Iris pigment epithelial cell (primary cell): Measurements from ENCODE around the gene FREM2.

ENCODE experiments used
- DNase-seq: peaks from one replicate; pipeline ENCODE4 v3.0.0-alpha.2; 2011; ENCODE audit warnings: low read depth

The FREM2 gene

DNA sequence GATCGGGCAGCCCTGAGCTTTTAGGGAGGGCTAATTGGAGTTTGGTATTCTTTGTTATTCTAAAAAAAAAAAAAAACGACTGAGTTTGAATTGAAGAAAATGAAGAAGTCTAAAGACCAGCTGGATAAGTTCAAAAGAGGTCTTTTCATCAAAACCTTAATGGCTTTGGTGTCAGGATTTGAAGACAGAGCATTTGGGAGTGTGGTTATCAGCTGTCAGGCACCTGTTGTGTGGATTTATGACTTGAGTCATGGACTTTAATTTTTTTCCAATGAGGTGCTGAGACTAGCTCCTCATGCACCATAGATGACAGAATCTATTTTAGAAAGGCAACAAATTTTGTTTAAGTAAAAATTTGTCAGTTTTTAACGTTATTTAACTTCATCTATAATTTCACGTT lies 72.5 kb downstream of the FREM2 start:
- DNase-seq: no peak

DNA sequence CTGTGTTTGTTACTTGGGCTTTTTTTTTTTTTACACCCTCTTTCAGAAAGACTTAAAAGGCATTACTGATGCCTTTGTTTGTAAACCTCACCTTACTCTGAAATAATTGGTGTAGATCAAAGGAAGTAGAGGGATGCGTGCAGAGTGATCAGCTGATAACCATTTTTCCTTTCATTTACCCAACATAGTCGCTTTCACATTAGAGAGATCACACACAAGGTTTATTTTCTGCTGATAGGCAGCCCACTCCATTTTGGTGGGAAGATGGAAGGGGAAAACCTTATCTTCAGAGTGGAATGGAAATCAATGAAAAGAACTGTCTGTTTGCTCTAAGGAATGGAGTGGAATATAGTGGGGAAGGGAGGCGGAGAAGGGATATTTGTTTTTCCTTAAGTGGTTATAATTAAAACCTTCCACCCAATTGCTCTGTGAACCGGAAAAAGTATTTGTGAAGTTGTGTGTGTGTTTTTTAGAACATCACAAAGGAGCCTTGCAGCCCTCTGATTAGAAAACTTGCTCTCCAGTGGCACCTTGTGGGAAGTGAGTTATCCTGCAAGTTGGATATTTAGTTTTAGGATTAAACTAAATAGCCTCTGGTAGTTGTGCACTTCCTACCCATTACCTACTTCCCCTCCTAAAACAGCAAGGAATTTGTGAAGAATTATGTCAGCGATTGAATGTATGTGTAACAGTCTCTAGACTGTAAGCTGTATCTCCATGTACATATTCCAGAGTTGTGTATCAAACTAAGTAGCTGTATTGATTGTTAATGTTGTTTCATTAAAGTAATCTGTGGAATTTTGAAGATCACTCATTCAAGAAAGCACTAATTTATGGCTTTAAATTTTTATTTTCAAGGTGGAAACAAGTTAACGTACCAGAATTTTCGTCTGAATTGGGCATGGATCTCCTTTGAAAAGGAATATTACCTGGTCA lies 76.8 kb downstream of the FREM2 start:
- DNase-seq: peak; percentile 49

DNA sequence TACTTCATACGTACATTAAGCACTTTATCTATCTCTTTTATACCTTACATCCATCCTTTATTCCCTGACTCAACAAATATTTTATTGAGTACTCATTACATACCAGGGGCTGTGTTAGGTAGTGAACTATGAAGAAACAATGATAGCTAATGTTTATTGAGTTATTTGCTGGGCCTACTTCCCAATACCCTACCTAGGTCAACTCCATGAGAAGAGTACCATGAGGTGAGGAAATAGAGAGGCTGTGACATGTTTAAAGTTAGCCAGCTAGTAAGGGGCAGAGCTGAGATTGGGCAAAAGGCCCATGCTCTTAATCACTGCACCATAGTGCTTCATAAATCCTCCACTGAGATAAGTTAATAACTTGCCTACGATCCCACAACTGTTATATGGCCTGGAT lies 79.9 kb downstream of the FREM2 start:
- DNase-seq: no peak

DNA sequence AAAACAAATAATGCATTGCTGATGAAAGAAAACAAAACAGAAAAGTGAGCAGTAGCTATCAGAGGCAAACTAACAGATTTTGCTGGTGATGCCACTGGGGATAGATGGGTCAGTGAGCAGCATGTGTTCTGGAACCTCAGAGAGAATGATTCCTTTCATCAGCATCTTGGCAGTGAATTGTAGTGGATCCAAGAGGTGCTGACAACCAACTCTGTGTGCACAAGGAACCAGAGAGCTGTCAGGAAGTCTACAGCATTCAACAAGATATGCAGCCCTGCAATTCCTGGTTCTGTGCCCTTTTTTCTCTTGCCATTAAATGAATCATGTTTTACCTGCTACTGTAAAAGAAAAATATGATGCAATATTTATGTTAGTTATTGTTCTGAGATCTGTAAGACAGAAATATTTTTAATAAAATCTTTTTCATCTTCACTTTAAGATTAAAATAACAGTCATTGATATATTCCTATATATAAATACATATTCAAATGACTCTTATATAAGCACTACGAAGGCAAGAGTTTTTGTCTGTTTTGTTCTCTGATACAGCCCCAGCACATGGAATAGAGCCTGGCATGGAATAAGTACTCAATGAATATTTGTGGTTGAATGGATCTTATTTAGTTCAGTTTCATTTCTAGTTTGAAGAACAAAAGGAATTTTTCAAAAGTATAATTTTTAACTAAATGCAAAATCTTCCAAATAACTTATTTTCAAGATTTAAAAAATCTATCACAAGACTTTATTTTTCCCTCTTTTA lies 80.8 kb downstream of the FREM2 start:
- no peak for DNase-seq

DNA sequence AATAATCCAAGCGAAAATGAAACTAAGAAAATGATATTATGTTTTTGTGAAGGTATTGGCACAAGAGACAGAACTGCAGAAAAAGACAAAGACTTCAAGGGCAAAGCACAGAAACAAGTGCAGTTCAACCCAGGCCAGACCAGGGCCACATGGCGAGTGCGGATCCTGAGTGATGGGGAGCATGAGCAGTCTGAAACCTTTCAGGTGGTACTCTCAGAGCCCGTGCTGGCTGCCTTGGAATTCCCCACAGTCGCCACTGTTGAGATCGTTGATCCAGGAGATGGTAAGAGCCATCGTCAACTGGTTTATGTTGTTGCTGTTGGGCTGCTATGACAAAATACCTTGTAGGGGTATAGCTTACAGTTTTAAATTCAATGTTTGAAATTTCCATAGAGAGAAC lies 82.6 kb downstream of the FREM2 start:
- no peak for DNase-seq

DNA sequence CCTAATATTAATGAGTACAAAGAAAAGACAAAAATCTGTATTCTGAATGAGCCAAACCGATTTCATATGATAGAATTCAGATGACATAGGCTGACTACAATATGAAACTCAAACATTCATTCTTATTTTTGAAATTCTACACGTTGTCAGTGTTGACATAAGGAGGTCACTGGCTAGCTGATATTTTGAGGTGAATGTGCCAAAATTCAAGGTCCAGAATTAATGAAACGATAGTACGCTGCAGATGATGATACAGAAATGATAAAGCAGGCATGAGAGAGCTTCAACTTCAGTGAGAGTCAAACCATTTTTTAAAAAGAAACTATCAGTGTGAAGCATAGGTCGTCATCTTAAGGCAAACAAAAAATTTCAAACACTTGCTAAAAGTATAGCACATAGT lies 88.2 kb downstream of the FREM2 start:
- DNase-seq: no peak

DNA sequence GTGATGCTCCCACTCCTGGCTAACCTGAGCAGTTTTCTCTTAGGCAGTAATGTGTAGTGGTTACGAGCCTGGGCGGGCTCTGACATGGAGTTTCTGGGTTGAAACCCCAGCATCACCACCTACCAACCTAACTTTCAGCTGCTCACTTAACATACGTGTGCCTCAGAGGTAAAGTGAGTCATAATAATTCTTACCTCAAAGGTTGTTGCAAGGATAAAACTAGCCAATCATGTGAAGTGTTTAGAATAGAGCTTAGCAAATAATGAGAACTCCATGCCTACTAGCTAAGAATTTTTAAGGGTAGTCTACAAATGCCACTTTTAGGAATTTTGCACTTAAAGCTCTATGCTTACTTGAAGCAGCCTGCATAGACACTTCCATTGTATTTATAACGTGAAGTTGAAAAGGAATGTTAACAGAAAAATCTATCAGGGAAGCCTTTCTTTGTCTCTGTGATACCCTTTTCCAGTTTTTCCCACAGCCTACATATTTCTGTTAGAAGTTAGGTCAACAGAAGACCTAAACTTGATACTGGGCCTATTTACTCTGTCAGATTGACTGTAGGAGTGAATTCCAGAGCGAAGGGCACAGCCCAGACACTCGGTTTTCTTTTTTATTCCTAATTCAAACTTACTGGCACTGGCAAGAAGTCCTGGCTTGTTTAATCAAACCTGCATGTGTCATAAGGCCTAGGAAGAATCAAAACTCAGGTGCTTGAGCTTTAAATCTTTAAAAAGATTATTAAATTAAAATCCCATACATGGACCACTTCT lies 90.7 kb downstream of the FREM2 start:
- DNase-seq: no peak

DNA sequence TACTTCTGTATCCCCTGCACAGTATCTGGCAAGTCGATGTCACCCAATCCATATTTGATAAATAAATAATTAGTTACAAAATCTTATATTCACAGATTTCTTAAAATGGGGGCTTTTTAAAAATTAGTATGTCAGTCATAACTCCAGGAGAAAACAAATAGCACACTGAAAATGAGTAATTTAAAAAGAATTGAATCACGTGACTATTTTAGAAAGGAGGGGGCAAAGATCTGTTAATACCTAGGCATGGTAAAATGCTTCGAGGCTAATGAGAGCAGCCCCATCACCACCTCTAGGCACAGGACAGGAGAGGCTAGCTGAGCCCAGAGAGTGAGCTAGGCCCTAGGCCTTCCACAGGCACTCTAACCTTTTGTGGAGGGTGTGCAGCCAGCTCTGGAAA lies 94.7 kb downstream of the FREM2 start:
- no peak for DNase-seq

DNA sequence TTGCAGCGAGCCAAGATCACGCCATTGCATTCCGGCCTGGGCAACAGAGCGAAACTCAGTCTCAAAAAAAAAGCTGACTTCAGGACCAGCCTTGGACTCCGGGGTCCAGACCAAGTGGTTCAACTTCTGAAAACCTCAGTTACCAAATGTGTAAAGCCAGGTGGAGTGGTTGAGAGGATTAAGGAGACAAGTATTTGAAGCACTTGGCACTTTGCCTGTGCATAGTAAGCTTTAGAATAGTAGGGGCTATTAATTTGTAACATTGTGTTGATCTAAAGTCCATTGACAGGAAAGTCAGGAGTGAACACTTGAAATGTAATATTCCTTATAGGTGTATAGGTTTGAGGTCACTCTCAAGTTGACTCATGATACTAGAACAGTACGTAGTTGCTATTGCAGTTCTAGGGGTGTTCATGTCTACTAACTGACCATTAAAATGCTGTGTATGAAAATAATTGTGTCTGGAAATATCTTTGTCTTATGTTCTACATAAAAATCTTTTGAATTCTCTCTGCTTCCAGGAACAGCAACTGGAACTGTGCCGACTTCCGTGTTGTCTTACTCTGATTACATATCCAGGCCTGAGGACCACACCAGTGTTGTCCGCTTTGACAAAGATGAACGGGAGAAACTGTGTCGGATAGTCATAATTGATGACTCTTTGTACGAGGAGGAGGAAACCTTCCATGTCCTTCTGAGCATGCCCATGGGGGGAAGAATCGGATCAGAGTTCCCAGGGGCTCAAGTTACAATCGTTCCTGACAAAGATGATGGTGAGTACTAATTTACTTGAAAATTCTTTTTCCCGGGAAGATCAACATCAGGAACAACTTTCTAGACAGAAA lies 97.4 kb downstream of the FREM2 start:
- DNase-seq: no peak

DNA sequence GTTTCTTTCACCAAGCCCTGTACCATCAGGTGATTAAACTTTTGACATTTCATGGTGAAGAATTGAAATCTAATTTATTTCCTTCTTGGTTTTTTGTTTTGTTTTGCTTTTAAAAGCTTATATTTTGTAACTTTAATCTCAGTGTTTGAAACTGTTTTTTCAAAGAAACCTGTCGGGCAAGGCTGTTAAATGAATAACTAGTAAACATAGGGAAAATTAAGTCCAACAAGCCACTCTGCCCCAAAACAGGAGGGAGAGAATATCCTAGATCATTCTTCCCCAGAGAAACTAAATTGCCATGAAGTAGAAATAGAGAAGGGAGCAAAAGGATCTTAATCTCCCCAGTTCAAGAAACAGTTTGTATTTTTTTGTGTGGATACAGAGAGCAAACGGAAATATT lies 98.2 kb downstream of the FREM2 start:
- DNase-seq: no peak

DNA sequence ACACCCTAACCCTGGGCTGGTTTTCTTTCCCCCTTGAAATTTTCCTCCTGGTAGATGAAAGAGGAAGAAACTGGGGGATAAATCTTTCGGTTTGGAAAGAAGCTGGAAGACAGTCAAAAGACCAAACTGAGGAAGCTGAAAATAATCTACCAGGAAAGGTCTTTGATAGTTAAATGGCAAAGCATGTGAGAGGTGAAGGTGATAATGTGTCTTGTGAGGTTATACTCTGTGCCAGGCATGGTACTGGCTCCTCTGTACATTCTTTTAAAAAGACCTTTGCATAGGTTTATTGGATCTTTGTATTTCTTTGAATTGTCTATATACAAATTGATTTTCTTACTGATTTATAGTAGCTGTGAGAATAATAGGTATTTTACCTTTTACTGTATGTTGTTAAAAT lies 98.6 kb downstream of the FREM2 start:
- no peak for DNase-seq

DNA sequence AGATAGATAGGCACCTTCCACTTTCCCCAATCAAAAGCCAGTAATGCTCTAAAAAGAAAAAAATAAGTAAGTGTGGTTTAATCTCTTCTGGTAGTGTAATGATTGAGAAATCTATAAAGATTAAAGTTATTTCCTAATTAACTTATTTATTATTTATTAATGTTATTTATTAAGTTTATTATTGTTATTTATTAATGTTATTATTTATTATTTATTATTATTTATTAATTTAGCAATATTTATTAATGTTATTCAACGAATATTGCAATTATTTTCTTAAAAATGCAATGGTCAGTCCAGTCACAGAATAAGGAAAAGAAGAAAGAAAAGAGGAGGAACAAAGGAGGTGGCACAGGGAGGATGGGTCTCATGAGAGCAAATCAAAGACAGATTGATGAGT lies 100.7 kb downstream of the FREM2 start:
- DNase-seq: no peak

DNA sequence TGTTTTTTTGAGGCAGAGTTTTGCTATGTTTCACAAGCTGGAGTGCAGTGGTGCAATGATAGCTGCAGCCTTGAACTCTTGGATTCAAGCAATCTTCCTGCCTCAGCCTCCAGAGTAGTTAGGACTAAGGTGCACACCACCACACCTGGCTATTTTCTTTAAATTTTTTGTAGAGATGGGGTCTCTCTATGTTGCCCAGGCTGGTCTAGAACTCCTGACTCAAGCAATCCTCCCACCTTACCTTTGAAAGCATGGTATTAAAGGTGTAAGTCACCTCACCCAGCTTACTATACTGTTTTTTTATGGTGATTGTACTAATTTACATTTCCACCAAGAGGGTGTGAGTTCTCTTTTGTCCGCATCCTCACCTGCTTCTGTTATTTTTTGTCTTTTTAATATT lies 110.0 kb downstream of the FREM2 start:
- DNase-seq: no peak

DNA sequence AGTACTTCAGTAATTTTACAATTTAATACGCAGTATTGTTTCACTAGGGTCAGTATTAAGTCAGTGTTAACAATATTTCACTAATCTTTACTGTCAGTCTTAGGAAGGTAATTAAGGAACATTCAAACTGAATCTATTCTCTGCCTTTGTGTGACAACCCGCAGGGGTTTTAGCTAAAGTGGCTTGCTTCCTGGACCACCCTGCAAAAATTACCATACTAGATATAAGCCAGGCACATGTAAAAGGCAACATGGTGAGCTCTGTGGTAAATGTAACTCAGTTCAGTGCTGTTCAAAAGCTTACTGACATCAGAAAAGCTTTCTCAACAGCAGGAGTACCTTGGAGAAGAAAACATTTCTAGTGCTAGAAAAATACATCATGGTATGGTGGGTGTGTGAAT lies 116.7 kb downstream of the FREM2 start:
- DNase-seq: no peak

DNA sequence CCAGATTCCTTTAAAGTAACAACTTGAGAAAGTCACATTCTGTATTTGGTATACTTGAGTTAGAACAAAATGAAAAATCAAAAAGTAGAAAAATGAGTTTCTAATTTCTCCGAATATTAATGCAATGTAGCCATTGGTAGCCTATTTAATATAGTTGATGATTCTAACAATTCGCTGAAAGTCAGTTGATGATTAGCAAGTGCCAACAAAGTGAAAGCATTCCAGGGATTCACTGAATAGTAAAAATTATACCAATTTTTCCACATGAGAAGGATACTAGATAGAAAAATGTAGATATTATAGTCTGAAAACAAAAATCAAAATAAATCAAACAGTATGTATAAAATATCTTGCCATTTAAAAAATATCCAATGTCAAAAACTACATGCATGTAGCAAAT lies 117.2 kb downstream of the FREM2 start:
- no peak for DNase-seq

DNA sequence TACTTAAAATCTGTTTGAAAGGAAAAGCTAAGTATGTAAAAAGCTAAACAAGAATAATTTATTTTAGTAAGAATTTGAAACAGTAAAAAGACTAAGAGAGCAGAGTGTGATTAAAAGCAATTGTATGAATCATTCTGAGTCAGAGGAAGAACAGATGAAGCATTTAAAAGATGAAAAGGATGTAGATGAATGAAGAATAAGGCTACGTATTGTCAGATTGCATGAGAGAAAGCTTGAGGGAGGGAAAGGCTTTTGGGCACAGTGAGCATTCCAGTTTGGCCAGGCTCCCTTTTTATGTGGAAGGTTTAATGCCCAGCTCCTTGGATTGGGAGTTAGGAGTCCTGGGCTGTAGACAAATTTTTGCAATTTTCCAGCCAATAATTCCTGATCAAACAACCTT lies 117.7 kb downstream of the FREM2 start:
- peak; percentile 12 for DNase-seq

DNA sequence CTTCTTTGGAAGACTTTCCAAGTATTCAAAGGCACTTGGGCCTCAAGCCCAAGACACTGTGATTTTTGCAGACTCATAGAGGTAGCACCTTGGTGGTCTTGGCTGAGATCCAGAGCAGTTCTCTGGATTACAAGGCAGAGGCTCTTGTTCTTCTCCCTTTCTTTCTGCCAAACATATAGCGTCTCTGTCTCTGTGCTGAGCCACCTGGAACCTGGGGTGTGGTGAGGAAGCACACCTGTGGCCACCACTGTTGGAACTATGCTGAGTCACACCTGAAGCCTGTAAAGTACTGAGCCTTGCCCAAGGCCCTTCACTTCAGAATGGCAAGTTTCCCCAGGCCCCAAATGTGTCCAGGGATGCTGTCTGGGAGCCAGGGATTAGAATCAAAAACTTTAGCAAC lies 127.5 kb downstream of the FREM2 start:
- no peak for DNase-seq

DNA sequence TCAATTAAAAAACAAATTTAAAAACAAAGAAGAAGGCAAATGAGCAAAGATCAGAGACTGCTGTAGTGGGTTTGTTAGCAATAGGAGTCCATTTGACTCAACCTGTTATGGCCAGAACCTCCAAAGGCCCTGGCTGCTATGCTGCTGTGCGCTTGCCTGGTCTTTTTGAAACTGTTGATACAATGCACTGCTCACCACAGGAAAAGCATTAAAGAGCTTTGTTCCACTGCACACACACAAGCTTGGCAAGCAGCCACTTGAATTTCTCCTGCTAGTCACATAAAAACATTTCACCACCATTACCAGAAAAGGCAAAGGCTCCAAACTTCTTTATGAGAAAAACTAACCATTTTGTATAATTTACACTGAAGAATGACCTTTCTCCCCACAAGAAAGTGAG lies 132.2 kb downstream of the FREM2 start:
- DNase-seq: peak; percentile 26

DNA sequence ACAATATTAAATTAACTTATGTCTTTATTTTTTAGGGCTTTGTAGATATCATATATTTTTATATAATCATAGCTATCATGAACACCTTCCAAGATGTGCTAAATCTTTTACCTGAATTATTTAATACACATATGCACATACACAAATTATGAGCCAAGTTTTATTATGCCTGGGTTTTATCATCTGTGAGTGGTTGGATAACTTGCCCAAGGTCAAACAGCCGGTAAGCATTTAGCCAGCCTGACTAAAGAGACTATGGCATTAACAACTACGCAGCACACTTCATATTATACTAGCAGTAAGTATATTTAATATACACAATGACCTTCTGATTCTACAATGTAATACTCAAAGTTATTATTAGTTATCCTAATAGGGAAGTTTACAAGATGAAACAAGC lies 132.7 kb downstream of the FREM2 start:
- DNase-seq: no peak

DNA sequence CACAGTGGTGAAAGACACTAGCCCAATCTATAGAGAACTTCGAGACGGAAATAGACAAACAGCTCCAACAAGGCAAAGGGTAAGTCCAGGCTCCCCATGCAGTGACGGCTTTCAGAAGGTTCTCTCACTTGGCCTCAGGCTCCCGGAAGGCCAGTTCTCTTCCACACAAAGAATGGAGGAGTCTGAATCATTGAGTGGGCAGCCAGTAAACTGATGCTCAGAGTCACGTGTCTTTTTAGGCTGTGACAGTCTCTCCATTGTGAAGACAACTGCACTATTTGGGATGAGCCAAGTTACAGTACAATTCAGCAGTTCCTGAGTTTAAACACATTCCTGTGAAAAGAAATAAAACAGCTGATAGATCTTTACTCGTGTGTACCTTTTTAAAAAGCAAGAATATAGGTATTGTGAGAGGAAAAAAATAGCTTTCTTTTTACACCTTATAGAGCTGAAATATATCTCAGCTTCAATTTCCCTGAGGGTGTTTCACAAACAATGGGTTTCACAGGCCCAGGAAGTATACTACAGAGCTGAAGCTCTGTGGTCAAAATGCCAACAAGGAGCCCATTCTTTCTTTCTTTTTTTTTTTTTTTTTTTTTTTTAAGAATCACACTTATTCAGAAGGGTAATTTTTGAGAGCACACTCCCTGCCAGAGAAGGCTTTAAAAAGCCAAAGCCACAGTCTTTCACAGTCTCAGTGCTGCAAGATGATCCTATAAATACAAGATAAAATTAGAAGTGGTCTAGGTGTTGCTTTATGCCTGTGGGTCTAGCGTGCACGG lies 135.1 kb downstream of the FREM2 start:
- no peak for DNase-seq

DNA sequence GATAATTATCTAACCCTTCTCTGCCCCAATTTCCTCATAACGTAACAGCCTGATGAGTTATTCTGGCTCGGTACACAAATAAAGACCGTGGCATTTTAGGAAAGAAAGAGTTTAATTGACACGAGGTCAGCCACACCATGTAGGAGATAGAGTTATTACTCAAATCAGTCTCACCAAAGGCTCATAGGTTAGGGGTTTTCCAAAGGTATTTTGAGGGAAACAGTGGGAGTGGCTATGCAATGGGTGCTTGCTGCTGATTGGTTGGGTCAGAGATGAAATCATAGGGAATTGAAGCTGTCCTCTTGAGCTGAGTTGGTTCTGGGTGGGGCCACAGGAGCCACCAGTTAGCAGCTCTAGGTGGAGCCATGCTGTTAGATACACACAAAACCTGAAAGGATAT lies 137.5 kb downstream of the FREM2 start:
- no peak for DNase-seq
